OCI-LY1 (cell line): ENCODE results near the gene DNAJC28.

Experiments
- EZH2 ChIP-seq: fragments of 200-600 bp; sonication (generic), shearing (Covaris generic); IDR thresholded peaks from 2 replicates; pipeline ENCODE4 v1.8.0; 2017; ENCODE audit warnings: borderline replicate concordance, mixed run types, mild to moderate bottlenecking, antibody characterized with exemption, low read length, moderate library complexity, mixed read lengths
- TF ChIP-seq, protein P1 (sequence below): fragments of 200-600 bp; sonication (generic), shearing (Covaris generic); IDR thresholded peaks from 2 replicates; pipeline ENCODE4 v1.5.1; 2017; ENCODE audit warnings: mild to moderate bottlenecking, antibody characterized with exemption, low read length, moderate library complexity, mixed read lengths

DNA sequence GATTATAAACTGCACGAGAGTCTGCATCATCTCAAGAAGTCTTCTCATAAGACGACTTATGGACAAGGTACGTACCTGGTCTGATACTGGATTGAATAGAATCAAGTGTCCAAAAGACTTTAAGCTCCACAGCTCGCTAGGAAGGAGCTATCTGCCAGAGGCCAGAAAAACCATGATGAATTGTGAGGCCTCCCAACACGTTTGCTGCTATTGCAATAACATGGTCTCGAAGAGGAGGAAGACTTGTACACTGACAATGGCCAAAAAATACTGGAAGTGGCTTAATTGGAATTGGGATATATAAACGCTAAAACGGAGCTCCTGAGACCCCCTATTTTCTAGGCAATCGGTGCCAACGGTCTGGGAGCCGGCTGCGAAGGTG, 534 bp downstream of the DNAJC28 start:
- TF ChIP-seq, protein P1, sequence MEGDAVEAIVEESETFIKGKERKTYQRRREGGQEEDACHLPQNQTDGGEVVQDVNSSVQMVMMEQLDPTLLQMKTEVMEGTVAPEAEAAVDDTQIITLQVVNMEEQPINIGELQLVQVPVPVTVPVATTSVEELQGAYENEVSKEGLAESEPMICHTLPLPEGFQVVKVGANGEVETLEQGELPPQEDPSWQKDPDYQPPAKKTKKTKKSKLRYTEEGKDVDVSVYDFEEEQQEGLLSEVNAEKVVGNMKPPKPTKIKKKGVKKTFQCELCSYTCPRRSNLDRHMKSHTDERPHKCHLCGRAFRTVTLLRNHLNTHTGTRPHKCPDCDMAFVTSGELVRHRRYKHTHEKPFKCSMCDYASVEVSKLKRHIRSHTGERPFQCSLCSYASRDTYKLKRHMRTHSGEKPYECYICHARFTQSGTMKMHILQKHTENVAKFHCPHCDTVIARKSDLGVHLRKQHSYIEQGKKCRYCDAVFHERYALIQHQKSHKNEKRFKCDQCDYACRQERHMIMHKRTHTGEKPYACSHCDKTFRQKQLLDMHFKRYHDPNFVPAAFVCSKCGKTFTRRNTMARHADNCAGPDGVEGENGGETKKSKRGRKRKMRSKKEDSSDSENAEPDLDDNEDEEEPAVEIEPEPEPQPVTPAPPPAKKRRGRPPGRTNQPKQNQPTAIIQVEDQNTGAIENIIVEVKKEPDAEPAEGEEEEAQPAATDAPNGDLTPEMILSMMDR, result no peak
- TF ChIP-seq EZH2, result no peak
